Heart right ventricle (tissue), 16 donors: Measurements from ENCODE around the gene TRAPPC10. TPM values are rescaled to one million over a fixed set of nuclear protein-coding genes. Genes with fewer than 3 reads are reported as not detected.

ENCODE experiments used
- ATAC-seq, 8 donors: fragments of 200-7000 bp; cut with Tn5 transposase; one replicate each; pipeline ENCODE4 v1.9.1; 2020; ENCODE audit warnings: mild to moderate bottlenecking in 8 of 8, moderate library complexity in 8 of 8, moderate number of reproducible peaks in 1 of 8
- DNase-seq, 2 donors: peaks; one replicate each; pipeline ENCODE4 v3.0.0-alpha.2; 2020
- H3K27ac ChIP-seq, 10 donors: fragments of 200-600 bp; sonication (generic) in 2 of 10; one replicate each; pipeline versions ENCODE4 v1.5.0 to v1.8.0; 2020 to 2022; ENCODE audit warnings: mild to moderate bottlenecking in 3 of 10
- H3K27me3 ChIP-seq, 7 donors: fragments of 200-600 bp; one replicate each; pipeline ENCODE4 v1.8.0; 2021 to 2022; ENCODE audit warnings: mild to moderate bottlenecking in 2 of 7
- H3K36me3 ChIP-seq, 9 donors: fragments of 200-600 bp; sonication (generic) in 1 of 9; one replicate each; pipeline versions ENCODE4 v1.5.0 to v1.8.0; 2020 to 2022; ENCODE audit warnings: mild to moderate bottlenecking in 2 of 9
- H3K4me1 ChIP-seq, 9 donors: fragments of 200-600 bp; sonication (generic) in 1 of 9; one replicate each; pipeline versions ENCODE4 v1.5.0 to v1.8.0; 2020 to 2022; ENCODE audit warnings: mild to moderate bottlenecking in 4 of 9
- H3K4me3 ChIP-seq, 10 donors: fragments of 200-600 bp; sonication (generic) in 2 of 10; one replicate each; pipeline versions ENCODE4 v1.5.0 to v1.8.0; 2020 to 2022; ENCODE audit warnings: mild to moderate bottlenecking in 7 of 10, moderate library complexity in 2 of 10
- H3K9me3 ChIP-seq, 11 donors: fragments of 200-600 bp in 10 of 11; sonication (generic) in 2 of 11; one replicate each; pipeline versions ENCODE4 v1.5.0 to v1.8.0; 2013 to 2022; ENCODE audit warnings: mild to moderate bottlenecking in 2 of 11, control low read depth in 1 of 11, moderate library complexity in 1 of 11
- WGBS, 2 donors: extraction: QIAGEN DNeasy Blood & Tissue Kit; methylation state at CpG; one replicate each; pipeline ENCODE4 v1.1.7; 2013; ENCODE audit warnings: inconsistent platforms in 1 of 2; 5-methylcytosine and 5-hydroxymethylcytosine counted together
- intact Hi-C, 10 donors: fragments of 100-400 bp; cut with DNase I; formaldehyde crosslinking; loops; one replicate each; pipeline versions ENCODE4 v1.11.1 to v1.14.2; 2022
- polyA plus RNA-seq, 2 donors: library from polyadenylated mRNA; stranded (reverse); fragments of 200-250 nt; gene quantifications; one replicate each; pipeline ENCODE4 v1.2.3, GENCODE V29; 2013
- total RNA-seq, 10 donors: library from RNA; stranded (reverse); fragmentation: NEBNext Ultra II Directional in 3 of 10; extraction: Animal tissue kit (Norgen Biotek cat#: 25700) in 3 of 10; gene quantifications; one replicate each; pipeline versions ENCODE4 v1.2.1 to v1.2.4, GENCODE V29; 2021 to 2023
- TF ChIP-seq, protein P1 (sequence below), 9 donors: fragments of 200-600 bp; sonication (generic) in 2 of 9; IDR thresholded peaks; one replicate each; pipeline versions ENCODE4 v1.5.0 to v1.8.0; 2021 to 2022; ENCODE audit warnings: antibody characterized with exemption in 9 of 9, mild to moderate bottlenecking in 5 of 9, moderate library complexity in 1 of 9
- donor health status: Arrhythmogenic right ventricular cardiomyopathy.
- donor health status: ischemic (EF 13 %, LVEDD 7.1; RV severe dilation, severe dysfunction).
- donor health status: healthy with polysubstance abuse.
- donor health status: DM: no; HTN: yes; CAD: no.
- donor health status: DM: no; HTN: no; CAD: no.
- donor health status: ischemic (EF 25% LVEDD 6.9; RV normal size, moderate dysfunction).
- donor health status: ischemic (EF 25% LVEDD 5.7; RV mildly dilated, moderate dysfunction).
- donor health status: healthy.
- donor health status: DM: yes; HTN: yes; CAD: no.
- donor health status: Ischemic cardiomyopathy.
- donor health status: ischemic (EF 35%, LVEDD 5.7; RV mildly dilated, moderate dysfunction).
- donor health status: nonischemic (EF 11% LVEDD 7.7; RV severe dilation, severe dysfunction).
- donor health status: DM: yes; HTN: yes; CAD: no.
- donor health status: PGD.
- donor health status: ischemic (EF 29% LVEDD 5.4; RV normal size, mild dysfunction).
- donor health status: nonischemic (EF 23%, LVEDD 6.1; RV moderate dilation, normal function).

The TRAPPC10 gene
- total and polyA plus RNA-seq, 12 donors = 4.7 to 26.2 (median 19.4) TPM

DNA sequence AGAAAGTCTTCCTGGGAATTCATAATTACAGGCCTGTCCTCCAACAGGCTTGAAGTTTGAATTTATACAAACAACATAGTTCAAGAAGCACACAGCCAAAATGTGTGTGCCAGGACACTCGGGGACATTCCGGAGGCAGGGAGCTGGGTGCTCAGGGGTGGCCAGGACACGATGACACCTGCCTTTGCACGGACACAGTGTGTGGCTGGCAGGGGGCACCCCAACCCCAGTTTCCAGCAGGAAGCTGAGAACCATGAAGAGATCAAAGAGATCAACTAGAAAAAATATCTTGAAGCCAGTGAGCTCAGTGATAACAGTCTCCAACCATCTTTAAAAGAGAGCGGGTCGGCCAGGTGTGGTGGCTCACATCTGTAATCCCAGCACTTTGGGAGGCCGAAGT lies 32.5 kb upstream of the TRAPPC10 start:
- Histone ChIP-seq H3K9me3 (no peaks in the 10 kb centered on the region), H3K4me1 (peaks cover 0 to 6% (median 0%) of the 10 kb centered on the region in 9 donors), H3K4me3 (no peak overlapping the region), H3K36me3 (peaks cover 0 to 79% (median 23%) of the 10 kb centered on the region in 9 donors), H3K27ac (no peak overlapping the region), H3K27me3 (no peaks in the 10 kb centered on the region)
- TF ChIP-seq, protein P1, sequence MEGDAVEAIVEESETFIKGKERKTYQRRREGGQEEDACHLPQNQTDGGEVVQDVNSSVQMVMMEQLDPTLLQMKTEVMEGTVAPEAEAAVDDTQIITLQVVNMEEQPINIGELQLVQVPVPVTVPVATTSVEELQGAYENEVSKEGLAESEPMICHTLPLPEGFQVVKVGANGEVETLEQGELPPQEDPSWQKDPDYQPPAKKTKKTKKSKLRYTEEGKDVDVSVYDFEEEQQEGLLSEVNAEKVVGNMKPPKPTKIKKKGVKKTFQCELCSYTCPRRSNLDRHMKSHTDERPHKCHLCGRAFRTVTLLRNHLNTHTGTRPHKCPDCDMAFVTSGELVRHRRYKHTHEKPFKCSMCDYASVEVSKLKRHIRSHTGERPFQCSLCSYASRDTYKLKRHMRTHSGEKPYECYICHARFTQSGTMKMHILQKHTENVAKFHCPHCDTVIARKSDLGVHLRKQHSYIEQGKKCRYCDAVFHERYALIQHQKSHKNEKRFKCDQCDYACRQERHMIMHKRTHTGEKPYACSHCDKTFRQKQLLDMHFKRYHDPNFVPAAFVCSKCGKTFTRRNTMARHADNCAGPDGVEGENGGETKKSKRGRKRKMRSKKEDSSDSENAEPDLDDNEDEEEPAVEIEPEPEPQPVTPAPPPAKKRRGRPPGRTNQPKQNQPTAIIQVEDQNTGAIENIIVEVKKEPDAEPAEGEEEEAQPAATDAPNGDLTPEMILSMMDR (IDR thresholded peaks at IDR 0.05) = no peak
- no peak for ATAC-seq
- intact Hi-C loops = loop anchor here in 2 of 10 donors (5.0 kb wide), 1 partner anchor 167 kb away; no protein-coding TSS in a partner anchor
- WGBS, 2 donors = 81 to 82% methylated on average over 7 of the region's 7 CpGs
- DNase-seq = no peak

DNA sequence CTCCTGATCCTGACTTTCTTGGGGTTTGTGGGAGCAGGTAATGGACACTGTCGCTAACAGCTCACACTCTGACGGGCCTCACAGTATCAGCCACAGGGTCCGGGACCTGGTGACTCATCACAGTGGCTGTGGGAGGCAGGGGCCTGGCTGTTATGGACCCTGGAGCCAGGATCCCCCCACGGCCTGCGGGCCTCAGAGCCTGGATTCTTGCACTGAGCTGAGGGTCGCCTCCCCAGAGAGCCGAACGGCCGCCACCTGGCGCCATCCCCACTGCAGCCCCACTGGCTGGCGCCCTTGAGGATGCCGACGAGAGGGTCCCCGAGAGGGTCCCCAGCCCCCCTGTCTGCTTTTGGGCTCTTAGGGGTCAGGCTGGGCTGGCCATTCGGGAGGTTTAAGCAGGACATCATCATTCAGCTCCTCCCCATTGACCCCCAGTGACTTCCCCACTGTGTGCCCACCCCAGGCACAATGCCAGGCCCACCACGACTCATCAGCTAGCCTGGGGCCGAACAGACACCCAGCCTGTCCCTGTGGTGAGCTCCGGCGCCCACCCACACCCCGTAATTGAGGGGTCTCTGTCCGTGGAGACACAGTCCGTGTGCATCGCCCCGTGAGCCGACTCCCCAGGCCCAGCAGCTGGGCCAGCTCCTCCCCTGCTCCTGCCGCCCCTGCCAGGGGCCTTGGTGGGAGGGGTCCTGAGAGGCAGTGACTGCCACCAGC lies 30.8 kb upstream of the TRAPPC10 start:
- intact Hi-C loops = no loop called here
- ATAC-seq (peak in 1 of 8 donors; percentile 17), DNase-seq (no peak)
- Histone ChIP-seq H3K27me3 (no peaks in the 10 kb centered on the region), H3K36me3 (peaks cover 0 to 79% (median 23%) of the 10 kb centered on the region in 9 donors), H3K4me1 (peaks cover 0 to 9% (median 0%) of the 10 kb centered on the region in 9 donors), H3K27ac (no peak overlapping the region), H3K4me3 (no peak overlapping the region), H3K9me3 (no peaks in the 10 kb centered on the region)
- TF ChIP-seq, protein P1 (IDR thresholded peaks at IDR 0.05) = no peak
- WGBS, 2 donors = 87% methylated on average over 26 of the region's 26 CpGs

DNA sequence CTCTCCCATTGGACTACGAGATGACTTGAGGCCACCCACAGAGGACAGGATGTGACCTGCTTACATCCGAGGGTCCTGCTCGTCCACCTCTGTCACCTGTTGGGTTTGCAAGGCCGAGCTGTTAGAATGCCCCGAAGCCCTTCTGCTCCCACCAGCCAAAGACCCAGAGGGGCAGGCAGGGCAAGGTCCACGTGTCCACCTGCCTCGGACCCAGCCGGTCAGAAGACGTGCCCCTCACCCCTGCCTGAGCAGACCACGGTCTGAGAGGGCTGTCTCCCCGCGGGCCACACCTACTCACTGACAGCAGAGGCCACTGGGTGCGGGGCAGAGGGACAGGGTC lies 30.3 kb upstream of the TRAPPC10 start:
- no peak overlapping the region for H3K4me3 ChIP-seq
- TF ChIP-seq, protein P1 (IDR thresholded peaks at IDR 0.05) = no peak
- 80 to 83% methylated on average over 13 of the region's 13 CpGs for WGBS, 2 donors
- no peak for DNase-seq
- H3K36me3 ChIP-seq = peaks cover 0 to 75% (median 23%) of the 10 kb centered on the region in 9 donors
- H3K27me3 ChIP-seq = no peaks in the 10 kb centered on the region
- H3K4me1 ChIP-seq = peaks cover 0 to 14% (median under 1%) of the 10 kb centered on the region in 9 donors
- intact Hi-C loops = no loop called here
- H3K27ac ChIP-seq = no peak overlapping the region
- H3K9me3 ChIP-seq = no peaks in the 10 kb centered on the region
- ATAC-seq = peak in 1 of 8 donors; percentile 13

DNA sequence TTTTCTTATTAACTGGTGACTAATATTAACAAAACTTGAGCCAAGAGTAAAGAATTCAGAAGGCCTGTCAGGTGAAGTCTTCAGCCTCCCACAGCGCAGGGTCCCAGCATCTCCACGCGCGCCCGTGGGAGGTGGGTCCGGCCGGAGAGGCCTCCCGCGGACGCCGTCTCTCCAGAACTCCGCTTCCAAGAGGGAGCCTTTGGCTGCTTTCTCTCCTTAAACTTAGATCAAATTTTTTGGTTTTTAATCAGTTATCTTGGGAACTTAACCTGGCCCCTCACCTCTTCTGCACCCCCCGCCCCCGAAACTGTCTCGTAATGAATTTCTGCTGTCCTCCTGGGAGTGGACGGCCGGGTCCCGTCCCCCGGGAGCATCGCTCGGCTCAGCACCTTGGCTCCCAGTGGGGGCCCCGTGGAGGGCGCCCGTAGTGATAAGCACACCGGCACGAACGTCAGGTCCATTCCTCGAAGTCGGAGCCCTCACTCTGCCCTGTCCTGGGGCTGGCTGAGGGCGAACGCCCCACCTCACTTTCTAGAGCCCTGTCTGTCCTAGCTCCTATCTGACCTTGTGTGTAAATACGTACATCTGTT lies 29.5 kb upstream of the TRAPPC10 start:
- H3K4me3 ChIP-seq = no peak overlapping the region
- H3K4me1 ChIP-seq = peaks cover 0 to 22% (median 7%) of the 10 kb centered on the region in 9 donors
- H3K27ac ChIP-seq = no peak overlapping the region
- intact Hi-C loops = no loop called here
- H3K27me3 ChIP-seq = no peaks in the 10 kb centered on the region
- no peaks in the 10 kb centered on the region for H3K9me3 ChIP-seq
- ATAC-seq (no peak), DNase-seq (no peak)
- WGBS, 2 donors = 89 to 90% methylated on average over 32 of the region's 32 CpGs
- peaks cover 0 to 67% (median 23%) of the 10 kb centered on the region in 9 donors for H3K36me3 ChIP-seq
- TF ChIP-seq, protein P1 (IDR thresholded peaks at IDR 0.05) = no peak
